Ovary (tissue), 9 donors: ENCODE data around the gene ITGAD. TPM values are rescaled to one million over a fixed set of nuclear protein-coding genes. Genes with fewer than 3 reads are reported as not detected.

Experiments used
- DNase-seq, 5 donors: peaks; one replicate each; pipeline ENCODE4 v3.0.0-alpha.2; 2019 to 2020
- H3K27ac ChIP-seq, 2 donors: fragments of 200-600 bp; one replicate each; pipeline versions ENCODE4 v1.5.1 to v1.8.0; 2019 to 2022
- H3K27me3 ChIP-seq: fragments of 200-600 bp; one replicate; pipeline ENCODE4 v1.8.0; 2022
- H3K36me3 ChIP-seq: fragments of 200-600 bp; sonication (generic); one replicate; pipeline ENCODE4 v1.5.1; 2019
- H3K4me1 ChIP-seq: one replicate; pipeline ENCODE4 v1.8.1; 2013; ENCODE audit warnings: mild to moderate bottlenecking, moderate library complexity; ENCODE audit not compliant: insufficient read depth
- H3K4me3 ChIP-seq: fragments of 200-600 bp; sonication (generic); one replicate; pipeline ENCODE4 v1.5.1; 2017
- H3K9me3 ChIP-seq, 2 donors: fragments of 200-600 bp in 1 of 2; sonication (generic) in 1 of 2; one replicate each; pipeline versions ENCODE4 v1.5.1 to v1.8.1; 2013 to 2019; ENCODE audit warnings: mild to moderate bottlenecking in 1 of 2, moderate library complexity in 1 of 2
- EP300 ChIP-seq: sonication (generic); formaldehyde crosslinking; IDR thresholded peaks from one replicate; pipeline ENCODE4 v1.6.1; 2017; ENCODE audit warnings: antibody characterized with exemption
- POLR2A ChIP-seq: fragments of 450-650 bp; IDR thresholded peaks from one replicate; pipeline ENCODE4 v1.6.1; 2017; ENCODE audit warnings: antibody characterized with exemption, mild to moderate bottlenecking, moderate library complexity
- WGBS, 3 donors: extraction: QIAGEN DNeasy Blood & Tissue Kit in 1 of 3; methylation state at CpG; one replicate each; pipeline versions ENCODE4 v1.1.5 to v1.1.7; 2013 to 2017; 5-methylcytosine and 5-hydroxymethylcytosine counted together
- intact Hi-C, 4 donors: fragments of 100-400 bp; cut with DNase I; formaldehyde crosslinking; loops; one replicate each; pipeline versions ENCODE4 v1.11.0 to v1.15.1; 2022 to 2023
- polyA plus RNA-seq, 2 donors: library from polyadenylated mRNA; stranded (reverse); fragments of 200-250 nt in 1 of 2; fragments of 350-450 nt in 1 of 2; fragmentation: Illumina TruSeq in 1 of 2; extraction: RNeasy Lipid Tissue Mini Kit (QIAGEN cat#74804) in 1 of 2; gene quantifications; one replicate each; pipeline ENCODE4 v1.2.3, GENCODE V29; 2013 to 2014
- total RNA-seq, 7 donors: library from RNA; depleted of rRNA in 2 of 7; stranded (reverse); fragments of >200 nt in 2 of 7; fragmentation: NEBNext Ultra II Directional in 3 of 7; extraction: Animal tissue kit (Norgen Biotek cat#: 25700) in 3 of 7; gene quantifications; one replicate each; pipeline versions ENCODE4 v1.1.0 to v1.2.4, GENCODE V29; 2016 to 2023
- TF ChIP-seq, protein P1 (sequence below), 3 donors: fragments of 450-650 bp in 2 of 3; fragments of 200-600 bp in 1 of 3; IDR thresholded peaks; one replicate each; pipeline versions ENCODE4 v1.5.1 to v1.8.0; 2016 to 2022; ENCODE audit warnings: antibody characterized with exemption in 3 of 3, mild to moderate bottlenecking in 1 of 3
- donor health status: DM: no; HTN: no; CAD: no; lungs with moderate emphysema.
- donor health status: DM: no; HTN: no; CAD: no.
- donor health status: Bipolar disorder and iron deficiency.
- donor health status: DM: yes; HTN: yes; CAD: no.
- donor health status: DM: no; HTN: no; CAD: no.
- donor health status: DM: yes; HTN: yes; CAD: no.

ITGAD gene
- total and polyA plus RNA-seq, 9 donors = 0.05 to 2.7 (median 0.13) TPM; not detected in 5

DNA sequence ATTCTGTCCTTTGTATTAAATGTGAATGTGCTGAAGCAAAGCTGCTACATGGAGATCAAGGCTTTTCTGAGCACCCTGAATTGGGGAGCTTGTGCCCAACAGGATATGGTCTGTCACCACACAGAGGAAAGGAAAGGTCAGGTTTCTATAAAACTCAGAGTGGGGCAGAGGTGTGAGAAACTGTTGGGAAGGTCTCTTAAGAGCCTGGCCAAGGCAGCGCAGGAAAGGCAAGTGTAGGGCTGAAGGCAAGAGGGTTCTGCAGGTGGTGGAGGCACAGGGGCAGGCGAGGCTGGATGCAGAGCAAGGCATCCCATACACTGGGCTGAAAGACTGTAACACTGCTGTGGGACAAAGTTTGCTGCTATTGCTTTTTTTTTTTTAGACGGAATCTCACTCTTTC lies 26.9 kb downstream of the ITGAD start:
- Histone ChIP-seq H3K36me3 (no peaks in the 10 kb centered on the region), H3K27me3 (no peaks in the 10 kb centered on the region), H3K4me1 (no peaks in the 10 kb centered on the region), H3K9me3 (no peaks in the 10 kb centered on the region), H3K27ac (no peak overlapping the region), H3K4me3 (no peak overlapping the region)
- WGBS, 3 donors = 66 to 71% (median 69%) methylated on average over 3 of the region's 3 CpGs
- no peak for DNase-seq
- TF ChIP-seq POLR2A = no peak
- no peak for TF ChIP-seq EP300
- TF ChIP-seq, protein P1, sequence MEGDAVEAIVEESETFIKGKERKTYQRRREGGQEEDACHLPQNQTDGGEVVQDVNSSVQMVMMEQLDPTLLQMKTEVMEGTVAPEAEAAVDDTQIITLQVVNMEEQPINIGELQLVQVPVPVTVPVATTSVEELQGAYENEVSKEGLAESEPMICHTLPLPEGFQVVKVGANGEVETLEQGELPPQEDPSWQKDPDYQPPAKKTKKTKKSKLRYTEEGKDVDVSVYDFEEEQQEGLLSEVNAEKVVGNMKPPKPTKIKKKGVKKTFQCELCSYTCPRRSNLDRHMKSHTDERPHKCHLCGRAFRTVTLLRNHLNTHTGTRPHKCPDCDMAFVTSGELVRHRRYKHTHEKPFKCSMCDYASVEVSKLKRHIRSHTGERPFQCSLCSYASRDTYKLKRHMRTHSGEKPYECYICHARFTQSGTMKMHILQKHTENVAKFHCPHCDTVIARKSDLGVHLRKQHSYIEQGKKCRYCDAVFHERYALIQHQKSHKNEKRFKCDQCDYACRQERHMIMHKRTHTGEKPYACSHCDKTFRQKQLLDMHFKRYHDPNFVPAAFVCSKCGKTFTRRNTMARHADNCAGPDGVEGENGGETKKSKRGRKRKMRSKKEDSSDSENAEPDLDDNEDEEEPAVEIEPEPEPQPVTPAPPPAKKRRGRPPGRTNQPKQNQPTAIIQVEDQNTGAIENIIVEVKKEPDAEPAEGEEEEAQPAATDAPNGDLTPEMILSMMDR (IDR thresholded peaks at IDR 0.05) = no peak
- intact Hi-C loops = loop anchor here in 1 of 4 donors (10.0 kb wide), 1 partner anchor 215 kb away; the partner anchor contains the start of gene PYCARD

DNA sequence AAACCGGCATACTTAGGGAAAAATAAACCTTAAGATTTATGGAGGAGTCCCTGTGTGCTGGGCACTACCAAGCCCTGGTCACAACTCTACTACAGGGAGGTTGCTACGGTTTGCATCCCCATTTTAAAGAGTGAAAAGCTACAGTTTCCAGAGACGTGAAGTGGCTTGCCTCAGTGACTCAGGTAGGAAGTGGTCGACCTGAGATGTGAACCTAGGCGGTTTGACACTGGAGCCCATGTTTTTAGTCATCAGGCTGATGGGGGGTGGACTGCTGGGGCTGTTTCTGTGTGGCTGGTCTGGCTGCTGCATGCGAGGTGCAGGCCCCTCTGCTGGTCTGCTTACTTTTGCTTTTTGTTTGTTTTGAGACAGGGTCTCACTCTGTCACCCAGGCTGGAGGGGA lies 28.5 kb downstream of the ITGAD start:
- TF ChIP-seq POLR2A (no peak), EP300 (no peak)
- TF ChIP-seq, protein P1 (IDR thresholded peaks at IDR 0.05) = no peak
- Histone ChIP-seq H3K4me3 (no peak overlapping the region), H3K27me3 (no peaks in the 10 kb centered on the region), H3K36me3 (no peaks in the 10 kb centered on the region), H3K4me1 (no peaks in the 10 kb centered on the region), H3K27ac (no peak overlapping the region), H3K9me3 (no peaks in the 10 kb centered on the region)
- WGBS, 3 donors = 57 to 71% (median 62%) methylated on average over 6 of the region's 6 CpGs
- no peak for DNase-seq
- intact Hi-C loops = loop anchor here in 1 of 4 donors (10.0 kb wide), 1 partner anchor 217 kb away; the partner anchor contains the start of gene PYCARD

DNA sequence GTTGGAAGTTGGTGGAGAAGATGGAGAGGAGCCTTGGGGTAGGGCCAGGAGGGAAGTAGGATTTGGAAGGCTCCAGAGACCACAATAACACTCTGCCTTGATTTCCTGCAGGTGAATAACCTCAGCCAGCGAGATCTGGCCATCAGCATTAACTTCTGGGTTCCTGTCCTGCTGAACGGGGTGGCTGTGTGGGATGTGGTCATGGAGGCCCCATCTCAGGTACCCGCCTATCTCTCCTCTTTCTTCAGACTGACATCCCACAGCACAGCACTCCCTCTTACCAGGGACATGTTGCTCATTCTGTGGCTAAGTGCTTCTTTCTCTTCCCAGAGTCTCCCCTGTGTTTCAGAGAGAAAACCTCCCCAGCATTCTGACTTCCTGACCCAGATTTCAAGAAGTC lies 30.1 kb downstream of the ITGAD start:
- no peak overlapping the region for H3K27ac ChIP-seq
- intact Hi-C loops = loop anchor here in 1 of 4 donors (10.0 kb wide), 1 partner anchor 218 kb away; the partner anchor contains the start of gene PYCARD
- no peak for DNase-seq
- 42 to 59% (median 55%) methylated on average over 3 of the region's 3 CpGs for WGBS, 3 donors
- H3K4me1 ChIP-seq = peaks cover 3% of the 10 kb centered on the region
- no peaks in the 10 kb centered on the region for H3K36me3 ChIP-seq
- H3K9me3 ChIP-seq = no peaks in the 10 kb centered on the region
- no peak overlapping the region for H3K4me3 ChIP-seq
- no peaks in the 10 kb centered on the region for H3K27me3 ChIP-seq
- TF ChIP-seq, protein P1 (IDR thresholded peaks at IDR 0.05) = no peak
- no peak for TF ChIP-seq POLR2A

DNA sequence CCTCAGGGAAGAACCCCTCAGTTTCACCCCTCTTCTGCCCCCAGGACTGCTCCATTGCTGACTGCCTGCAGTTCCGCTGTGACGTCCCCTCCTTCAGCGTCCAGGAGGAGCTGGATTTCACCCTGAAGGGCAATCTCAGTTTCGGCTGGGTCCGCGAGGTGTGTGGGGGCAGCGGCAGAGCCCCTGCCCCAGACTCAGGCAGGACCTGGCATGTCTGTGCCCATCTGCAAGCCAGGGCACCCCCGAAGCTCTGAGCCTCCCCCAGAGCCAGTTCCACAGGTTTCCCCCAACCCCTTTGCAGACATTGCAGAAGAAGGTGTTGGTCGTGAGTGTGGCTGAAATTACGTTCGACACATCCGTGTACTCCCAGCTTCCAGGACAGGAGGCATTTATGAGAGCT lies 30.7 kb downstream of the ITGAD start:
- no peak overlapping the region for H3K27ac ChIP-seq
- no peaks in the 10 kb centered on the region for H3K9me3 ChIP-seq
- TF ChIP-seq, protein P1 (IDR thresholded peaks at IDR 0.05) = no peak
- no peak for TF ChIP-seq POLR2A
- no peak for TF ChIP-seq EP300
- no peak overlapping the region for H3K4me3 ChIP-seq
- WGBS, 3 donors = 60 to 70% (median 62%) methylated on average over 12 of the region's 12 CpGs
- no peaks in the 10 kb centered on the region for H3K27me3 ChIP-seq
- intact Hi-C loops = loop anchor here in 1 of 4 donors (10.0 kb wide), 1 partner anchor 219 kb away; the partner anchor contains the start of gene PYCARD
- no peaks in the 10 kb centered on the region for H3K36me3 ChIP-seq
- no peak for DNase-seq
- H3K4me1 ChIP-seq = peaks cover 3% of the 10 kb centered on the region
